Parathyroid adenoma (tissue), 2 donors: Measurements from ENCODE around the gene PITX1.

Experiments used
- H2AFZ ChIP-seq: fragments of 300-600 bp; sonication (generic); one replicate; pipeline ENCODE4 v1.7.0; 2017; ENCODE audit warnings: antibody characterized with exemption, mild to moderate bottlenecking
- H3K27ac ChIP-seq: fragments of 300-600 bp; sonication (generic); one replicate; pipeline ENCODE4 v1.7.0; 2017
- H3K27me3 ChIP-seq: fragments of 300-600 bp; sonication (generic); one replicate; pipeline ENCODE4 v1.7.0; 2017; ENCODE audit warnings: low read length; ENCODE audit not compliant: control insufficient read depth, insufficient read depth
- H3K36me3 ChIP-seq: fragments of 300-600 bp; sonication (generic); one replicate; pipeline ENCODE4 v1.7.0; 2017; ENCODE audit warnings: low read length; ENCODE audit not compliant: control insufficient read depth, insufficient read depth
- H3K4me1 ChIP-seq: fragments of 300-600 bp; sonication (generic); one replicate; pipeline ENCODE4 v1.7.0; 2017; ENCODE audit warnings: control low read depth
- H3K4me2 ChIP-seq: fragments of 300-600 bp; sonication (generic); one replicate; pipeline ENCODE4 v1.7.0; 2017; ENCODE audit warnings: low read length
- H3K4me3 ChIP-seq: fragments of 300-600 bp; sonication (generic); one replicate; pipeline ENCODE4 v1.7.0; 2017; ENCODE audit warnings: low read depth, low read length
- H3K79me2 ChIP-seq: fragments of 300-600 bp; sonication (generic); one replicate; pipeline ENCODE4 v1.7.0; 2017; ENCODE audit warnings: control low read depth
- H3K9ac ChIP-seq: fragments of 300-600 bp; sonication (generic); one replicate; pipeline ENCODE4 v1.7.0; 2017; ENCODE audit warnings: mild to moderate bottlenecking
- H3K9me3 ChIP-seq: fragments of 300-600 bp; sonication (generic); one replicate; pipeline ENCODE4 v1.7.0; 2017; ENCODE audit warnings: low read length; ENCODE audit not compliant: control insufficient read depth
- TF ChIP-seq, protein P1 (sequence below): fragments of 300-600 bp; sonication (generic); IDR thresholded peaks from one replicate; pipeline ENCODE4 v1.7.0; 2017; ENCODE audit warnings: antibody characterized with exemption, mild to moderate bottlenecking
- donor health status: primary hyperparathyroidism.

PITX1 gene

GRCh38 chr5:134989266-134989830, 44.7 kb downstream of the PITX1 start:
- no peaks in the 10 kb centered on the region for H3K27me3 ChIP-seq
- TF ChIP-seq, protein P1, sequence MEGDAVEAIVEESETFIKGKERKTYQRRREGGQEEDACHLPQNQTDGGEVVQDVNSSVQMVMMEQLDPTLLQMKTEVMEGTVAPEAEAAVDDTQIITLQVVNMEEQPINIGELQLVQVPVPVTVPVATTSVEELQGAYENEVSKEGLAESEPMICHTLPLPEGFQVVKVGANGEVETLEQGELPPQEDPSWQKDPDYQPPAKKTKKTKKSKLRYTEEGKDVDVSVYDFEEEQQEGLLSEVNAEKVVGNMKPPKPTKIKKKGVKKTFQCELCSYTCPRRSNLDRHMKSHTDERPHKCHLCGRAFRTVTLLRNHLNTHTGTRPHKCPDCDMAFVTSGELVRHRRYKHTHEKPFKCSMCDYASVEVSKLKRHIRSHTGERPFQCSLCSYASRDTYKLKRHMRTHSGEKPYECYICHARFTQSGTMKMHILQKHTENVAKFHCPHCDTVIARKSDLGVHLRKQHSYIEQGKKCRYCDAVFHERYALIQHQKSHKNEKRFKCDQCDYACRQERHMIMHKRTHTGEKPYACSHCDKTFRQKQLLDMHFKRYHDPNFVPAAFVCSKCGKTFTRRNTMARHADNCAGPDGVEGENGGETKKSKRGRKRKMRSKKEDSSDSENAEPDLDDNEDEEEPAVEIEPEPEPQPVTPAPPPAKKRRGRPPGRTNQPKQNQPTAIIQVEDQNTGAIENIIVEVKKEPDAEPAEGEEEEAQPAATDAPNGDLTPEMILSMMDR, result no peak
- no peaks in the 10 kb centered on the region for H3K9me3 ChIP-seq
- no peak overlapping the region for H2AFZ ChIP-seq
- no peak overlapping the region for H3K4me2 ChIP-seq
- no peaks in the 10 kb centered on the region for H3K36me3 ChIP-seq
- no peaks in the 10 kb centered on the region for H3K4me1 ChIP-seq
- no peak overlapping the region for H3K9ac ChIP-seq
- no peak overlapping the region for H3K4me3 ChIP-seq
- no peak overlapping the region for H3K27ac ChIP-seq
- H3K79me2 ChIP-seq, result no peaks in the 10 kb centered on the region

- H3K27ac ChIP-seq, result no peak overlapping the region
- H3K4me3 ChIP-seq, result no peak overlapping the region
- H3K79me2 ChIP-seq, result no peaks in the 10 kb centered on the region
- H3K9ac ChIP-seq, result no peak overlapping the region
- H3K4me2 ChIP-seq, result no peak overlapping the region
- no peaks in the 10 kb centered on the region for H3K9me3 ChIP-seq
- no peak overlapping the region for H2AFZ ChIP-seq
- TF ChIP-seq, protein P1, result no peak
- no peaks in the 10 kb centered on the region for H3K27me3 ChIP-seq
- no peaks in the 10 kb centered on the region for H3K36me3 ChIP-seq
- H3K4me1 ChIP-seq, result no peaks in the 10 kb centered on the region
Measured at GRCh38 chr5:134982230-134982629, 51.8 kb downstream of the PITX1 start.

GRCh38 chr5:134979416-134979815, 54.6 kb downstream of the PITX1 start:
- TF ChIP-seq, protein P1, result no peak
- Histone ChIP-seq H3K27ac (no peak overlapping the region), H3K9me3 (no peaks in the 10 kb centered on the region), H3K4me3 (no peak overlapping the region), H3K79me2 (no peaks in the 10 kb centered on the region), H3K36me3 (no peaks in the 10 kb centered on the region), H2AFZ (no peak overlapping the region), H3K9ac (no peak overlapping the region), H3K4me1 (no peaks in the 10 kb centered on the region), H3K27me3 (no peaks in the 10 kb centered on the region), H3K4me2 (no peak overlapping the region)
